GM18499 (cell line): ENCODE data around the gene PDCD1LG2.
"Not testable (repeated sequence)": the region's sequence is repeated elsewhere in the genome, so short reads cannot be mapped to it uniquely, and the experiment has no call there.

Experiments used
- ATAC-seq: cut with Tn5 transposase; IDR thresholded peaks from one replicate; pipeline ENCODE4 v1.9.1; 2021; ENCODE audit warnings: moderate number of reproducible peaks; ENCODE audit not compliant: insufficient read depth, unreplicated experiment

PDCD1LG2 gene

DNA sequence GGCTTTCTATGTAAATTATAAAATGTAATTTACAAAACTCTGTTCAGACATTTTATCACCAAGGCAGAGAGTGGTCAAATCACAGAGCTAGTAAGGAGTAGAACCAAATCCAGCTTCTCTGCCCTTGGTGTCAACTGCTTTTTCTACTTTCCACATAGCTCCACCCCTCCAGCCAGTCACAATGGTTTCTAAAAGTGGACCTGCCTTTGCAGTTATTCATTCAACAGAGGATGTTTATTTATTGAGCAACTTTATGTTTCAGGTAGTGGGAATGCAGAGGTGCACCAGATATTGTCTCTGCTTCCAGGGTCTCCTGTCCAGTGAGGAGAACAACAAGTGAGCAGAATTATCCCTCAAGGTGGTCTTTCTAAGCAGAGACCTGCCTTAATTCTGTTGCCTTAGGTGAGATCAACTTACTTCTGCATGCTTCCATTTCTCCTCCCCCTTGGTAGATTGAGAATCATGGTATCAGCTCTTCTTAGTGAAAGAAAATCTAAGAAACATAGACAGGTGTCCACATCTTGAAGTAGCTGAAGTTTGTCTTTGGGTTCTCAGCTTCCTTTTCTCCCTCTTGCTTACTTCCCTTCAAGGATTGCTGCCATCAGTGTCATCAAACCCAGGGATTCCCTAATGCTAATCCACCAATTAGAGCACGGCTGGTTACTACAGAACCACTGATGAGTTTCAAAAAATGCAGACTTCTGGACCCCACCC lies 17.2 kb upstream of the PDCD1LG2 start:
- peak; percentile 10 for ATAC-seq

DNA sequence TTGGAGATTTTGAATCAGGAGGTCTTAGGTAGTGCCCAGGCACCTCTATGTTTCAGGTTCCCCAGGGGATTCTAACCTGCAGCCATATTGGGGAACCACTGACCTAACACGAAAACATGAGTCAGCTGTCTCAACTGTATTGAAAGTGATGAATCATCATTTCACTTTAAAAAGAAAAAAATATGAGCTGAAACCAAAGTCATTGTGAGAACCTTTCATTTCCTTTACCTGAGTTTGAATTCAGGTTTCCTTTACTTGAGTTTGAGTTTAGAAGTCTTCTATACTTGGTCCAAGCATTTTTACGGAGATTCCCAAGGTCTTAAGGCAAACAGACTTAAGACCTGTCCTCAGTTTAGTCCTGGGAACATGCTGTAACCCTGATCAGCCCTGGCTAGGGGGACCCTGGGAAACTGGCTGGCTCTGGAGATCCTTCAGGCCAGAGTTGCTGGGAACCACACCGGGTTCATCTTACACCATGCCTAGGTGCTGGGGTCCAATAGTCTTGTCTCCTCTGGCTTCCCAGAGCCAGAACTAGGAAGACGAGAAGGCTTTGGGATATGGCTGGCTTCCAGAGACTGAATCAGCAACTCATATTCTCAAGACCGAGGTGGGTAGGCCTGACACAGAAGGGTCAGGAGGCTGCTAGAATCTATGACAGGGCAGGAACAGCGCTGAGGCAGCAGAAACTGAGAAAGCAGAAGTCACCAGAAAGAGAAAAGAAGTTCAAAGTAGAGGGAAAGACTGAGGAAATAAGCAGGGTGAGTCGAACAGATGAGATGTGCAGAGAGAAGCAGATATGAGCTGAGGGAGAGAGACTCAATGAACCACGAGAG lies 16.4 kb upstream of the PDCD1LG2 start:
- ATAC-seq, result peak; percentile 79

DNA sequence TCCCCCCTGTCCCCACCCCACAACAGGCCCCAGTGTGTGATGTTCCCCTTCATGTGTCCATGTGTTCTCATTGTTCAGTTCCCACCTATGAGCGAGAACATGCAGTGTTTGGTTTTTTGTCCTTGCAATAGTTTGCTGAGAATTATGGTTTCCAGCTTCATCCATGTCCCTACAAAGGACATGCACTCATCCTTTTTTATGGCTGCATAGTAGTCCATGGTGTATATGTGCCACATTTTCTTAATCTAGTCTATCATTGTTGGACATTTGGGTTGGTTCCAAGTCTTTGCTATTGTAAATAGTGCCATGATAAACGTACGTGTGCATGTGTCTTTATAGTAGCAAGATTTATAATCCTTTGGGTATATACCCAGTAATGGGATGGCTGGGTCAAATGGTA lies 15.6 kb upstream of the PDCD1LG2 start:
- ATAC-seq, result not testable (repeated sequence)

DNA sequence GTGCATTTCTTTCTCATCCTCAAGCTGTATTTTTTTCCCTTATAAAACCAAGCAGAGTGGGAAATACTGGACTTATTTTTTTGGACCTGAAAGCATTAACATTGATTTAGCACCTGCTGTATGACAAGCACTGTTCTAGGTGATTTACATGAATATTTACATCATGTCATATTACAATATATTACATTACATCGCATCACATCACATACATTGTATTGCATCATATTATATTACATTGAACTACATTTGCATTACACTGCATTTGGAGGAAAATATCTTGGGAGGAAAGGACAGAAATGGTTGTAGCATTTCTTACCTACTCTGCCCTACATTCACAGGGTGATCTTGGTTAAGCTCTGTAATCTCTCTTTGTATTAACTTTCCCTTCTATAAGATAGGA lies 11.2 kb upstream of the PDCD1LG2 start:
- no peak for ATAC-seq

DNA sequence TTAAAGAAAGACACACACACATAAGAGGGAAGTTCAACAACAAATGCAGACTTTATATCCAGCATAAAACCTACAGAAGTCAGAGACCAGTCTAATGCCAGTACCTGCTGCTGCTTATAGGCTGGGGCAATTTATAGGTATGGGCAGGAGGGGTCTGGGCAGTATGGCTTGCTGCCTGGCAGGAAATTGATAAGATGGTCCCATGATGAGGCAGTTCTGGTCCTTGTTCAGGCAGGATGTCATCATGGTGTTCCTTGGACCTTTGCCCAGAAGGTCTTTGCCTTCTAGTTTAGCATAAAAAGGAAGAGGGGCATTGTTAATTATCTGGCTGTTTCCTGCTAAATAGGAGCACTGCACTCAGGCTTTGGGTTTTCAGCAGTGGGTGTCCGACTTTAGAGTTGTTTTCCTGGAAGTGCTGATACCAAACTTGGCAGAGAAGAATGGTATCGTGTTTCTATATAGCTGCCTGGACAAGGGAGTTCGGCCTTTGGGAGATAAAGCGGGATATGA lies 10.4 kb upstream of the PDCD1LG2 start:
- ATAC-seq, result no peak

DNA sequence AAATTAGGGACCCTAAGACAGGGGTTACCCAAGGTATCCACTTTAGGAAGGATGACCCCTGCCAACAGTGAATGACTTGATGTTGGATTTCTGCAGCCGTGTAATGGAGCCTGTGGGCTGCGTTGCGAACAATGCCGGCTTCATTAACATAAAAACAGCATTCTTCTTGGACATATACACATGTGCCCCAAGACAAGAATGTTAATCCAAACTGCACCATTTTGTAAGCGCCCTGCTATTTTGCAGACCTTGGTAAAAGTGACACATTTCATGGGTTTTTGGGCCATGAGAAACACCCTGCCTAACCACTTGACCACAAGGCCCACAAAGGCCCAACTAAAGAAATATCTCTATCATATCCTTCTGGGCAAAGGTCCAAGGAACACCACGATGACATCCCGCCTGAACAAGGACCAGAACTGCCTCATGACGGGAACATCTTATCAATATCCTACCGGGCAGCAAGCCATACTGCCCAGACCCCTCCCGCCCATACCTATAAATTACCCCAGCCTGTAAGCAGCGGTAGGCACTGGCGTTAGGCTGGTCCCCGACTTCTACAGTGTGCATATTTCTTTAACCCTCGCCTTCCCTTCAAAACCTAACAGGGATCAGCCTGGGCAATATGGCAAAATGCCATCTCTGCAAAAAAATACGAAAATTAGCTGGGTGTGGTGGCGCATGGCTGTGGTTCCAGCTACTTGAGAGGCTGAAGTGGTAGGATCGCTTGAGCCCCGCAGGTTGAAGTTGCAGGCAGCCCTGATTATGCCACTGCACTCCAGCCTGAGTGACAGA lies 9.7 kb upstream of the PDCD1LG2 start:
- no peak for ATAC-seq

DNA sequence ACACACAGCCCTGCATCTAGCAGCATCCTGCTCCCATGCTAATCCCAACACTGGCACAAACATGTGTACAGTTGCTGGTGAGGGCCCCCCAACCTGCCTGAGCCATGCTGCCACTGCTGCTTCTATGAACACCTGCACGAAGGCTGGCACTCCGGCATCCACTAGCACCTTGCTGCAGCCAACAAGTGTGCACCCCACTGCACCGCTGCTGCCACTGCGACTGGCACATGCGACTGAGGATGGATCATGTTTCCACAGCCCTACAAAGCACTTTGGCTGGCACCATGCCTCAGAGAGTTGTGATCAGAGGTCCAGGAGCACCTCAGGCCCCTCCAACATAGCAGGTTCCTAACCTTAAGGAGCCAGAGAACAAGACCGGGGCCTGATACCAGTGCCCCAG lies 7.8 kb upstream of the PDCD1LG2 start:
- ATAC-seq, result no peak

DNA sequence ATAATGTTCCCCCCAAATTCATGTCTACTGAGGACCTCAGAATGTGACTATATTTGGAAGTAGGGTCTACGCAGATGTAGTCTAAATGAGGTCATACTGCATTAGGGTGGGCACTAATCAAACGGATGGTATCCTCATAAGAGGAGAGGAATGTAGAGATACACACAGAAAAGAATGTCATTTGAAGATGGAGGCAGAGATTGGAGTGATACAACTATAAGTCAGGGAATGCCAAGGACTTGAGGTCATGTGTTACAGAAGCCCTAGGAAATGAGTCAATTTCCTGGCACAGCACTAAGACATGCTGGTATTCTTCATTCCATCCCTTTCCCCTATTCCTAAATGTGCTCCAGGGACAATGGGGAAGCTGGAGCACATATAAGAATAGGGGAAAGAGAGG lies 758 bp upstream of the PDCD1LG2 start:
- no peak for ATAC-seq

DNA sequence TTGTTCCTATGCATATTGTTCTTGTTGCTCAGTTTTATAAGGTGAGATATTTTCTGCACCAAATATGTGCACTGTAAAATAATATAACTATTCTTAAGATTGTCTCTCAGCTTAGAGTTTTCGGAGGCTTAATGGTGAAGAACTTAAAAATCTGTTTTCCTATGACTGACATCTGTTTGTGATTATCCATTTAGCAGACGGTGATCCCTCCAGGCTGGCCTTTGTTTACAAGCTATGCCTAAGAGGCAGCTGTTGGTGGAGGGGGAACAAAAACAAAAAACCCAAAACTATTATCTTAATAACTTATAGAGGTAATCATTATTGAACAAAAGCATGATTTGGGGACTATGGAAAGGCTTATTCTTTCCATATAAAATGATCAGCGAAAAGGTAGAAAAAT lies 658 bp downstream of the PDCD1LG2 start:
- ATAC-seq, result no peak

DNA sequence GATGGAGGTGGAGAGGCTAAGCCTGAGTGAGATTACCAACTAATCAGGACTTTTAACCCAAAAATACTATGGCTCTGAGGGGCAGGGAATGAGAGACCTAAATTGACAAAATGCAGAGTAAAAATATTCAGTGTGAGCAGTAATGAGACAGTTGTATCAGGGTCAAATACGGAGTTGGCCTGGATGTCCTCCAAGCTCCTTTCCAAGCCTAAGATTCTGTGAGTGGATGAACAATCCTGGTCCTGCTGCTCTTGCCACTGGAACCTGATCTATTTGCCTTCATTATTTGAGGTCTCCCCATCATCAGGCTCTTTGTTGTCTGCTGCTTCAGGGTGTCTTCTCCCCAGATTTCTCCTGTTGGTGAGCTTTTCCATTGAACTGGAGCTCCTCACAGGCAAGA lies 1.1 kb downstream of the PDCD1LG2 start:
- no peak for ATAC-seq

DNA sequence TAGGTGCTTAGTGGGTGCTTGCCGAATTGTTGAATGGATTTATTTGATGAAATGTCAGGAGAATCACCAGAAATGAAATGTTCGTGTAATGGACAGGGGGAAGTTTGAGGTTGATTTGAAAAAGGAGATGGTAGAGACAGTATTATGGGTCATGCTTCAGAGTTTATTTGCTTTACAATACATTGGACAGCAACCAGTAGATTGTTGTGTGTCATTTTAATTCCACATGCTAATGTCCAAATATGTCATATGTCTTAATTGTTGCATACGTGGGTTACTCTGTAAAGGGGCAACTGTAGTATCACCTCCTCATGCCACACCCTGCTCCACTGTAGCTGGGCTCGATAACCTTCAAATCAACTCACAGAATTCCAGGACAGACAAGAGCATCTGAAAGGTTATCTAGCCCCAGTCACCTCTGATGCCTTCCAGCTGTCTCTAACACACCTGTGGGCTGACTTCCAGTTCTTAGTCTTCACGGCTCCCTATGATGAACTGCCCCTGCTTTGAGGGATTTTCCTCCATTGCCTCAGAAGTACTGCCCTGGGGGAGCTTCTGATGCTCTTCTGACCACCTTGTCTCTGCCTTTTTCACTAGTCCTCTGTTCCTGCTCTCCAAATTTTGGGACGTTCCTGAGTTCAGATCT lies 1.7 kb downstream of the PDCD1LG2 start:
- ATAC-seq, result no peak

DNA sequence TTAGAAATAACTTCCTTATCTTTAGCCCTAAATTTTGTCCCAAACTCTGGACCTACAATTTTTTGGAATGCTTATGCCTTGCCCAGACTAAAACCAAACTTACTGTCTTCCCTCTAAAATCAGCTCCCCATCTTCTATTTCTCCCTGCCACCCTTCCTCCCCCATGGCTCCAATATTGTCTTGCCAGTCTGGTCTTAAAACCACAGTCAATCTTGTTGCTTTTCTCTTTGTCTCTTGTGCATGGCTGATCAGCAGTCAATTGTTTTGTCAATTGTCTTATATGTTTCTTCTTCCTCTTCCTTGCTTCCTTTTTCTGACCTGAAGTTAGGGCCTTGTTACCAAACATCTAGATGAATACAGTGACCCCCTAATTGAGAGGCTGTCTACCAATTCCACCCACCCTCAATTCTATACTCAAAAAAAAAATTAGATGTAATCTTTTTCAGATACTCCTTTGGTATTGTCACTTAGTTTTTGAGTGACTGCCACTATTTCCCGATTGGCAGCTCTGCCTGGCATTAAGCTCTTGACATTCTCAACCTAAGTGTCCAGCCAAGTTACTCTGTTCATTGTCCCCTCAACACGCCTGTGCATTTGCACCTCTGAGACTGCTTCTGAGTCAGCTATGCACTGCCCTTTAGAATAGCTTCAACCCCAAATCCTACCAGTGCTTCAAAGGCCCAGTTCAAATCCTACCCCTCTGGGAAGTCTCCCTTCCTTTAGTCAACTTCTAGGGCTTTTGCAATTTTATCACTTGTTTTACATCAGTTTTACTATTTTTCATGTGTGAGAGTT lies 2.5 kb downstream of the PDCD1LG2 start:
- ATAC-seq, result no peak

DNA sequence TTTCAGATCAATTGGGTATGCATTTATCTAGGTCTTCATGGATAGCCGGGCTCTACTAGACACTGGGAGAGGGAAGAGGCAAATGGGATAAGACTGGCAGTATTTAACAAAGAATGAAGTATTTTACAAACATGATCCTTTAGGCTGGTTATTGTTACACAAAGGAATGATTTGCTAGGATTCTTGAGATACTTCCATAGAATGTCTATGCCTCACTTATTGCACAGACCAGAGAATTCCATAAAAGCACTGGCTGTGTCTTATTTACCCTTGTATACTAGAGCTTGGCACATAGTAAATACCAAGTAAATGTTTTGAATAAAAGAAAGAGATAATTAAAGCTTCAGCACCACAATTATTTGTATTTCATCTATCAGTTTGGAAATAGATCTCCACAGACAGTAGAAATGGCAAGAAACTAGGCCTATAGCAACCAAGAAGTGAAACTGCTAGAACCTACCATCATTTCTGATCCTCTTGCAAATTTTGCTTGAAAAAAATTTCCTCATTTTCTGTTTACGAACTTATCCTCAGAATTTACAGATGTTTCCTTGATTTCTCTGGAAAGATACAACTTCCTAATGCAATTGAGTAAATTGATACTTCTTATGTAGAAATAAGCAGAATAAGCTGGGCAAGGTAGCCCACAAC lies 3.8 kb downstream of the PDCD1LG2 start:
- no peak for ATAC-seq

DNA sequence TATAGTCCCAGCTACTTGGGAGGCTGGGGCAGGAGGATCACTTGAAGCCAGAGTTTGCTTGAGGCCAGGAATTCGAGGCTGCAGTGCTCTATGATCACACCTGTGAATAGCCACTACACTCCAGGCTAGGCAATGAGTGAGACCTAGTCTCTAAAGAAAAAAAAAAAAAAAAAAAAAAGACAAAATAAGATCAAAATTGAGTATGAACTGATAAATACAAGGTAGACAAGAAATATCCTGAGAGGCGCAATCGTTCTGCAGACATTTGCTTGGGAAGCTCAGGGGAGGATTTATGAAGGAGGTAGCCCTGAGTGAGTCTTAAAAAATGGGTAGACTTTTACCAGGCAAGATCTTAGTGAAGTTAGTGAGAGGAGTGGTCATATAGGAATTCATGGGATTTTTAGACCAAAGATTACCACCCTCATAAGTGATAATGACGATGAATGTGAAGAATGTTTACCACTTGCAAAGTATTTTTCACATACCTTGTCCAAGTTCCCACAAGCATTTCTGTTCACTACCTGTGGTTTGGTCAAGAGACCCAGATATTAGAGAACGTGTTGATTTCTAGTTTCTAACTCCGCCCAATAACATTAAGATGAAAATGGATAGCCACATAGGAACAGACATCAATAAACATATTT lies 4.4 kb downstream of the PDCD1LG2 start:
- ATAC-seq, result no peak

DNA sequence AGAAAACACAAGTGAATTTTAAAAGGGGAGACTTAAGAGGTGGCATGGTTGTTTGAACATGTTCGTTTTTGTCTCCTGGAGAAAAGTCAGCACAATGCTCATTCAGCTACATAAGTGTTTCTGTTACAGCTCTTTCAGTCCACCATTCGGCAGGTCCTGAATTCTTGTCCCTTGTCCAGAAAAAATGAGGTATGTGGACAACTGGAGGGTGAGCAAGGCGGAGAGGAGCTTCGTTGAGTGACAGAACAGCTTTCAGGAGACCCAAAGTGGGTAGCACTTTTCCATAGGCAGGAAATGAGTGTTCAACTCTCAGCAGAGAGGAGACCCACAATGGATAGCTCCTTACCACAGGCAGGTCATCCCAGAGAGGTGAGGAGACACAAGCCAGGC lies 4.9 kb downstream of the PDCD1LG2 start:
- ATAC-seq, result no peak

DNA sequence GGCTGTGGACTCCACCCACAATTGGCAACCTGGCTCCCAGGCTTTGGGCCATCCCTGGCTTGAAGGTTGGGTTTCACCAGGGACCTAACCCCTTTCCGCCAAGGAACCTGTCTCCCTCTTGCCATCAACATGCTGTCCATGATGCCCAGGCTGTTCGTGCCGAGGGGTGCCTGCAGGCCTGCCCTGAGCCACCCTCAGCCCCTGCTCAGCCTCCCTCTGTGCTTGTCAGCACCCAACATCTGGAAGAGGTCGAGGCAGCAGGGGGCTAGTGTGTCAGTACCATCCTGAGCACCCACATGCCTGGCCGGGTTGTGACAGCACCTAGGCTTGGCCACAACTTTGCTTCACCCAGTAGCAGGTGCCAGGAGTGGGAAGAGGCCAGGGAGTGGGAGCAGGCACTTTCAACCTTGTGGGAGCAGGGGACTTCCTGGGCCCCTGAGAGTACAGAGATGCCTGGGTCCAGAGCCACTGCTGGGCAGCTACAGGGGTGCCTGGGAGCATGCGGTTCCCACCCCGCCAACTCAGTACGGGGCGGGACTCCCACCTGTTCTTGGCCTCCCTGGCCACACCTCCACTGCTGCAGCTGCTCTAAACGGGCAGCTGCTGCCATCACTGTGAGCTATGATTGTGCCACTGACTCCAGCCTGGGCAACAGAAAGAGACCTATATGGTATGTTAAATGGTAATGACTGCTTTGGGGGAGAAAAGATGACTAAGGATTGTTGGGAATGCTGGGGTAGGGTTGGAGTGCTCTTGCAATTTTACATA lies 6.3 kb downstream of the PDCD1LG2 start:
- no peak for ATAC-seq

DNA sequence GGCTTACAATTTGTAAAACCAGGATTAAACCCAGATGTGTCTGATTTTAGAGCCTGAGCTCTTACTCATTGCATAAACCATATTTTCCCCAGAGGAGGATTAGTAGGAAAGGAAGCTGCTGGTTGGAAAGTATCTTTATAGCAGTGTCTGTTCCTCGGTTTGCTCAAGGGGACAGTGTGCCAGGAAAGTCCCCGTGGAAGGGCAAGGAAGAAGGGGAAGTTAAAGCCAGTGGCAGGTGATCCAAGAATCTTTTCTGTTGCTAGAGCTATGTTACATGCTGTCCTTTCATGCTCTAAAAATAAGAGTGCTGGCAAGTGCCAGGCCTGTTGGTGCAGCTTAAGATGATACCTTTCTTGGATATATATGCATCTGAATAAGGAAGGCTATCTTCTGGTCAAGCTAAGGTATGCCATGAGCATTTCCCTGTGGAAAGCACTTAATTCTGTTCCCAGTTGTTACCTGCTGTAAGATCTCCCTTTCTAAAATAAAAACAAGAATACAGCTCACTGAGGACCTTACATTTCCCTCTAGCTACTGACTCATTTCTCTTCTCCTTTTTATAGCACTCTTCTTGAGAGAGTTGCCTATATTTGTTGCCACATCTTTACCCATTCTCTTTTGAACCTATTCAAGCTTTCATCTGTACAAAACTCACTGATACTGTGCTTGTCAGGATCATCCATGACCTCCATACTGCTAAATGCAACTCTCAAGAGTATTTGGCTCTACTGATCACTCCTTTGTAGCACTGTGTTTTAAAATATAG lies 8.0 kb downstream of the PDCD1LG2 start:
- peak; percentile 78 for ATAC-seq
